GM20431 (cell line): Measurements from ENCODE around the gene PRCC.
"Not testable (repeated sequence)": the region's sequence is repeated elsewhere in the genome, so short reads cannot be mapped to it uniquely, and the experiment has no call there.

Experiments used
- in situ Hi-C: fragments of 300-500 bp; cut with MseI, MboI; formaldehyde crosslinking; loops from one replicate; pipeline ENCODE4 v1.15.0; 2020; ENCODE audit warnings: low sequenced_read_pairs; ENCODE audit not compliant: unreplicated experiment

The PRCC gene

DNA sequence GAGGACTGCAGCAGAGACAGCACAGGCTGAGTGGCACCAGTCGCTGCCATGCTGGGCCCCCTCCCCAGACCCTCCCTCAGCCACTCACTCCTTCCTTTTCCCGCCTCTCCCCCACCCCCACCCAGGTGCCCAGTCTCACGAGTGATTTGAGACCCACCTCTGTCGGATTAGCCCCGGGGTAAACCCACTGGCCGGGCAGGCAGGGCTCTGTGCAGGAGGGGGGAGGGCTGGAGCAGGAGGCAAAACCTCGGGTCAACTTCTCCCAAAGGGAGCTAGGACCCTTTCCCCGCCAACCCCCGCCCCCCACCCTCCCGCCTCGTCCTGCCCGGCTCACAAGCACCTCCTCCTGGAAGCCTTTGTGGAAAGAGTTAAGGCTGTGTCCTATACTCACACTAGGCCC, 23.0 kb upstream of the PRCC start:
- in situ Hi-C loops: no loop called here

DNA sequence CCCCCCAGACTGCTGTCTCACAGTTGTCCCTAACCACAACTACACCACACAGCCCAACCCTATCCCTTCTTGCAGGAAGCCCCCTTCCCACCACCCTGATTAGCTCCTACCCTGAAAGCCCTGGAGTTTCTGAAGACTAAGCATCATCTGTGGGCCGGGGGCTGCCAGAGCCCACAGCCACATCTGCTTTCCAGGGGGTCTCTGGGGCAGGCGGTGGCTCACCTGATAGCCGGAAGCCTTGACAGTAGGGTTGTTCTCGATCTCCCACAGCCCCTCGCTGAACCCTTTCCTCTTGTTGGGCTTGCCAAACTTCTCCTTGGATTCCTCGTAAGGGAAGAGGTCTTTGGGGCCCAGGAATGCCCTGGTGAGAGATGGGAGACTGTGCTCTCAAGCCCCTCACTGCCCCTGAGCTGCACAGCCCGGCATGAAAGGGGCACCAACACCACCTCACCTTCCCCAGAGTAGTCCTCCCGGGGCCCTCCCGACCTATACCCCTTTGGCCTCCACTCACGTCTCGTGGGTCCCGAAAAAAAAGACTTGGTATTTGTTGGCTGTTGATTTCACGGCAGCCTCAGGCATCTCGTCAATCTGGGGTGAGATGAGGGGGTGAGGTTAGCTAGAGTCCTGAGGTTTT, 22.4 kb upstream of the PRCC start:
- in situ Hi-C loops: no loop called here

DNA sequence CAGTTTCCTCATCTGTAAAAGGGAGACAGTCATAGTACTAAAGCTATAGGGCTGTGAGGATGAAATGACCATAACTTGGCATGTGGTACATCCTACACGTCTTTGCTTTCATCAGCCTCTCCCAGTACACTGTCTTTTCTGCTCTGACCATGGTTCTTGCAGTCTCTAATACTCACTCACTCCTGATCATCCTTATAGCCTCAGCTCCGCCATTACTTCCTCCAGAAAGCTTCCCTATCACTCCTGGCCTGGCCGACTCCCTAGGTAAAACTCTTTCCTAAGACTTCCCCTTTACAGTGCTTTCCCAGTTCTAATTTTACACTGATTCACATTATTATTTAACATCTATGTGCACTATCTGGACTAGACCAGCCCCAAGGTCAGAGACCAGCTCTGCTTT, 21.5 kb upstream of the PRCC start:
- in situ Hi-C loops: no loop called here

DNA sequence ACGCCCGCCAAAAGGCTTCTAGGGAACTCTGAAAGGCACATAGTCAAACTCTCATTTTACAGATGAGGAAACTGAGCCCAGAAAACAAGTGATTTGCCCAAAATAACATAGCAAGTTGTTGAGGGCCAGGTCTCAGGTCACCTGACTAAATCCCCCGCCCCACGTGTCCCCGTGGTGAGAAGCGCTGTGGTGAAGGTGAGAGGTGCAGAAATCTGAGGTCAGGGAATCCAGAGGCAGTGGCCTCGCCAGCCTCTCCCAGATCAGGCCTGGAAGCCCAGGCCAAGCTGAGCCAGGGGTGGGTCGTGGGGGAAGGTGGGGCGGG, 21.0 kb upstream of the PRCC start:
- in situ Hi-C loops: no loop called here

DNA sequence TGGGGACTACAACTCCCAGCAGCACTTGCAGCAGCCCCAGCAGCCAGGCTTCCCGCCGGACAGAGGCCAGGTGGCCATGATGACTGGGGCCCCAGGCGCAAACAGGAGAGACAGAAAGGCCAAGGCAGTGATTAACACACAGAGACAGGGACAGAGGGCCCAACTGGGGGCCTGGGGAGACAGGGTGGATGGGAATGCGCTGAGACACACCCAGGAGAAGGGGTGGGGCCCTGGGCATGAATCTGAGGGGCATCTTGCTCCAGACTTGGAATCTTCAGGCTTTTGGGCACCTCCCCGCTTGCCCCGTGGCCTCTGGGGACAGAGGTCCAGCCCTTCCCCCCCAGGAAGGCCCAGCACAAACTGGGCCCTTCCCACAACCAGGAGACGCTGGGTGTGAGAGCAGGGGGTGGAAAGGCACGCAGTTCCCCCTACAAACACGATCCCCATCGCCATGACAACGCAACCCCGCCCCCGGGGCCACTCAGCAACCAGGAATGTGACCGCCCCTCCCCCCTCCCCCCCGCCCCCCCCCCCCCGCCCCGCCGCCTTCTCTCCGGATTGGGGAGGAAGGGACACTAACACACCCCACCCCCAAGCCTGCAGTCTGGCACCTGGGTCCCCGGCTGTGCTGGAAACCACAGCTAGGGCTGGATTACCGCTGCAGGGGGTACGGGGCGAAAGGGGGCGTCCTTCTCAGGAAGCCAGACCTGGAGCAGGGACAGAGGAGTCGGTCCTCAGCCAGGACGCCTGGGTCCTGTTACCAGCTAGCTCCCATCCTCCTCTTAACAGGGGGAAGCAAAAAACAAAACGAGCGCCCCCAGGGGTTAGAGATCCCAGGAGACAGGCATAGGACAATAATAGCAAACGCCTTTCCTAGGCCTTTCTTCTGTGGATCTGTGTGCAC, 20.4 kb upstream of the PRCC start:
- in situ Hi-C loops: no loop called here

DNA sequence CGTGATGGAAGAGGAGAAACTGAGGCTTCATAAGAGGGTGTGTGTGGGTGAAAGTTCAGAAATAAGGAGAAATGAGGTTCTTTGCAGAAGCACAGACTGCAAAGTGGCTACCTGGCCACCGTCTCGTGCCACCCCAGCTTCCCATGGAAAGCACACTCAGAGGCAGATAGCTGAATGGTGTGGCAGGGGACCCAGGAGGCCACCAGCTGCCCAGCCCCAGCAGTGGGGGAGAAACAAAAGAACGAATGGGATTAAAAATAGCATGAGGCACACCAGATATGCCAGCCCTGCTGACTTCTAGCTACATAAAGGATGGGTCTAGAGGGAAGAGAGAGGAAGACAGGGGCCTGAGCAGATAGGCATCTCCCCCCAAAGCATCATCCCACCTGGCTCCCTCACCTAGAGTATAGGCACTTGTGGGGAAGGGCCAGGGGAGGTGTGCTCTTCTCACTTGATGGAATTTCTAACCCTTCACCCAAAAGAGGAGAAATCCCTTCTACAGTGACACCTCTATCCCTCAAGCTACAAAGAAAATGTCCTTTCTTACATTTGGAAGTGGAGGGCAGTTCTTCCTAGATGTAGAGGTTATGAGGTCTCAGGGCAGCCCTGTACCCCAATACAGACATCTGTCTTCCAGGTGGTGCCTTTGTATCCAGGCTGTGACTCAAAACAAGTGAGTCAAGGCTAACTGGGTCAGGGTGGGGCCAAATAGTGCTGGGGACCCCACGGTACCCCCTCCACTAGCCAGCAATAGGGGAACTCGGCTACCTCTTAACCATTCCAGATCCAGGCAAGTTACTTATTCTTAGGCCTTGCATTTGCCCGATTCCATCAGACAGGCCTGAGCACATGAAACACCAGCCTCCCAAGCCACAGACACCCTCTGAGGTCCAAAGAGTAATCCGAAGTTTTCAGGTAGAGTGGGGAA, 19.3 kb upstream of the PRCC start:
- in situ Hi-C loops: no loop called here

DNA sequence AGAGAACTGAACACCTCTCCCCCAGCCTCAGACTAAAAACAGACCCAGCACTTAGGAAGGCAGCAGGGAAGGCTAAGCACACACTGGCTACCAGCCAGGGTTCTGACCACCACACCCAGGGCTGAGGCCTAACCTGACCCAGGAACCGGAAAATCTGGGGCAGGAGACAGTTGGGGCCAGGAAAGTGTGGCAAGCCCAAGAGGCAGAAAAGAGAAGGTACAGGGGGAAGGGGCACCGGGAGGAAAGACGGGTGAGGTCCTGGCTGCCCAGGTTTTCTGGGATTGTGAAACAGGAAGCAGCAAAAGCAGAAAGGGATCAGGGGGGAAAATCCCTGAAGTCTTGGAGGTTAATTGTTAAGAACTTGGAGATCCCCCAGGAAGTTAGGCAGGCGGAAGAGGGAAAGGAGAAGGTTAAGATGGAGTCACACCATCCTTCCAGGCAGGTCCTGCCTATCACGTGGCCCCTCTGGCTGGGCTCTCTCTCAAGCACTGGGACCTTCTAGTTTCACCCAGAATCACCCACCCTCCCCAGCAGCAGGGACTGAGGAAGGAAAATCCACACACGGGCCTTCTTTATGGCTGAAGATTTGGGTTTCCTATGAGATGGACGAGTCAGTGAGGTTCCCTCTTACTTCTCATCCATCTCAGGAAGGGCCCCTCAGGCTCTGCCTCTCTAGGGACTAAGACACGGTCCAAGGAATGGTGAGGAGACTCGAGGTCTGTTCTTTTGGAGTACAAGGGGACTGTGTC, 18.5 kb upstream of the PRCC start:
- in situ Hi-C loops: no loop called here

DNA sequence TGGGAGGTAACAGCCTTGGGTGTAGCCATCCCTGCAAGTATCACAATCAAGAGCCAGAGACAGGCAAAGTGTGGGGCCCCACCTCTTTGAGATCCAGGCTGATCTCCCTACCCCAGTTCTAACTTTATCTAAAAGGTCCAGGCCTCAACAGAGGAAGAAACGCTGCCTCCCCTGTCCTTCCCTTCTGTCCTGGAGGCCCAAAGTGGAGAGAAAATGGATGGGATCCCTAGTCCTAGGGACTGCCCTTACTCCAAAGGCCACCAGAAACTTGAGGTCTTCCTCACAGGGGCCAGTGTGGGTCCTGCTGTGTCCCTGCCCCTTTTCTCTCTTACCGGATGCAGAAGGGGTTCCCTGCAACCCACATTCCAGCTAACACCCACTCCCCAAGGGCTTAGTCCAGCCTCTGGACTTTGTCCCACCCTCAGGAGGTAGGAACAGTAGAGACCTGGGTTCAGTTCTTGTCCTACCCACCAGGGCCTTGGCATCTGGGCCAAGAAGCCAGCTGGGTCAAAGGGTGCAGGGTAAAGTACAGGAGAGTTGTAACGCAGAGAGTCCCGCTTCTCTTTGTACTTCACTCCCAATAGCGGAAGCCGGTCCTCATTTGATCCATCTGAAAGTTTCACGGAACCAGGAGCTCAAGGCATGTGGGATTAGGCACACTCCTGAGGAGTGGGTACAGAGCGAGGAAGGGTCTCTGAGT, 17.8 kb upstream of the PRCC start:
- in situ Hi-C loops: no loop called here

DNA sequence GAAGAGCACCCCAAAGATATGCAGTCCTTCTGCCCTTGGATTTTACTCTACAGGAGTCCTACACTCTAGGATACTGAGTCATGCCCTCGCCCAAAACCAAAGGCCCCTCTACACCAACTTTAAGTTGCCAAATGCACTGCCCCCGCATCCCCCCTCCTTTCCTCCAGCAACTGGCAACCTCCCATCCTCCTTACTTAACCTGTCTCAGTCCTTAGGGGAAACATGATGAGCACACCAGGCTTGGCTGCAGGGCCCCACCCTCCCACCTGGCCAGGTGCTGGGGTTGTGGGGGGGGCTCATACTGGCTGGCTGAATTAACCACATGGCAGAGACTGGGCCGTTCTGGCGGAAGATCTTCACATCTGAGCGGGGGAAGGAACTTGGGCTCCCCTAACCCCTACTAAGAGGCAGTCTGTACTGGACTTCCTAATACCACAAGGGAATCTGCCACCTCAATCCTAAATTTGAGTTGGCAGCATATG, 17.1 kb upstream of the PRCC start:
- in situ Hi-C loops: no loop called here

DNA sequence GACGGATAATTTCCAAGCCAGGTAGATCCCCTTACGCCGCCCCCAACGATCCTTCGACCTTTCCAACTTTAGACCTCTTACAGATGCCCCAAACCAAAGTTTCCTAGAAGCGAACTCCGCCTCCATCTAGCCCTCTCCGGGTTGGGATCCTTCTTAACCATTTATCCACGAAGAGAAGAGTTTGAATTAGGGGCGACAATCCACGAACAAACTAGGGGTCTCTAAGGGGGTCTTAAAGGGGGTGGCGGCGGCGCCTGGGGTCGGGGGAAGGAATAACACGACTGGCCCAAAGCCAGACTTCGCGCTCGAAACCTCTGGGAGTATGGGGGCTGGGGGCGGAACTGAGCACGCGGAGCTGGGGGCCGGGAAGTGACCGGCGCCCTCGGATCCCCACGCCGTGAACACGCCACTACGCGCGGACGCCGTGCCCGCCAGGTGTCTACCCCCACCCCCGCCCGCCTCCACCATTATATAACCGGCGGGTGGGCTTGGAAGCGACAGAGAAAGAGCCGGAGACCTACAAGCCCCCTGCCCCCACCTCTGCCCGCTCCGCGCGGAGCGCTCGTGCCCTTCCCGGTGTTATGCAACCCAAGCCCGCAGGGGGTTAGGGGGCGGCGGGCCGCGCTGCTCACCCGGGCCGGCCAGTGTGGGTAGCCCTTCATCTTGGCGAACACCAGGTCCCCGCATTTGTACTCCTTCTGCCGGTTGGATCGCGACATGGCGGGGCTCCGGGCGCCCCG, 16.5 kb upstream of the PRCC start:
- in situ Hi-C loops: no loop called here

DNA sequence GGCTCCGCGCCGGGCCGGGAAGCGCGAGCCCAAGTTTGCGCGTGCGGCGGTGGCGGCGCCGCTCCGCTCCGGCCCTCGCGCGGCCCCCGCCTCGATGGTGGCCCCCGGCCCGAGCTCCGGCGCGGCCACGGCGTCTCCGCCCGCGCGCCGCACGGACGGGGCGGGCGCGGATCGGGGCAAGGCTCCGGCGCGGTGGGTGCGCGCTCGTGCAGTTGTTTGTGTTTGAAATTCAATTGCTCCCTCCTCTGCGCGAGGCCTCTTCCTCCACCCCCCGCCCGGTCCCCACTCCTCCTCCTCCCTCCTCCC, 15.9 kb upstream of the PRCC start, which contains the start of gene HDGF:
Gene HDGF, minus strand, starts transcription at position 225 of the 306 bp plus-strand sequence. CDS start 246 bp downstream, outside the sequence.
- in situ Hi-C loops: no loop called here

DNA sequence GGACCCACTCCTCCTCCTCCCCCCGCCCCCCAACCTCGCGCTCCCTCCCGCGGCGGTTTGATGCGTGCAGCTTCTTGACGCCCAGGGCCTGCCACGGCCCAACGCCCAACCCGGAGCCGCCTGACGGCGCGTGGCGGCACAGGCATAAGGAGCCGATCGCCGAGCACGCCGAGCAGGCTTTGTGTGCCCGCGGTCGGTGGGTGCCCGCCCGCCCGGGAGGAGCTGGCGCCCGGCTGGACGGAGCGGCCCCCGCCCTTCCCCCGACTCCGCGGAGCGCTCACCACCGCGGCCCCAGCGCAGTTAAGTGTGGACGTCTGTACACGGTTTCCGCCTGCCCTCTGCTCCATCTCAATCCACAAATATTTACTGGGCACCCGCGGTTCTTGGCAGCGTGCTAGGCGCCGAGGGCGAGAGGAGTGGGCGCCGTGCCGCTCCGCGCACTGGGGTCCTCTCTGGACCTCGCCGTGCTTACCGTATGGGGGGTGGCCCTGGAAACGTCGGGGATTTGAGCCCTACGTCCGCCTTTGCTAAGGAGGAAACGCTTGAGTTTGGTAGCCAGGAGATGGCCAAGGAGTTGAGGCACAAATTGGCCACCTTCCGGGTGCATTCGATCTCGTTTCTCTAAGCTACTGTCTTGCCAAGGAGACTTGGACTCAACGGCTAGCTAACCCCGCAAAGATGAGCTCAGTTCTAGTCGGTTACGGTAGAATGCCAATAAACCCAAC, 15.4 kb upstream of the PRCC start:
- in situ Hi-C loops: no loop called here

DNA sequence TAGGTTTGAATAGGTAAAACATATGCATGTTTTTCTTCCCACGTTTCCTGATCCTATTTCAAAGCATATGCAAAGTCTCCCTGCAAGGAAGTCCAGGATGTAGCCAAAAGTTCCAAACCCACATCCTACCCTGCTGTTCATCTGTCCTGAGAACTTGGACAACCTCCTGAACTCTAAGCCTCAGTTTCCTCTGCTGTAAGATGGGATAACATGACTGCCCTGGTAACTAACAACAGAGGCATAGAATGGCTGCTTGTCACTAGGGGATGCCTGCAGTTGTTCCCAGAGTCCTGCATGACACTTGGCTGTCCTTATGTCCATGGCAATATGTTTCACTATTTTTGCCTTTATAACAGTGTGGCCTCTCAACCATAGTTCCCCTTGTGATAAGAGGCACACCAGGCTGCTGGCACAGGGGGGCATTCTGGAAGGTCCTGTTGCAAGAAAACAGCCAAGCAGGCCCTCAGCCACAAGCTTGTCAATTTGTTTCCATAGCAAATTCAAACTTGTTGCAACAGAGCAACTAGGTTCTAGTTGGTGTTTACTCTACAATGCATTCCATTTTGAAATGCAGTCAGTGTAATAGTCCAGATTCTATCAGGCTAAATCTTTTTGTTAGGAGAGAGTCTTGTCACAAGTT, 14.4 kb upstream of the PRCC start:
- in situ Hi-C loops: no loop called here

DNA sequence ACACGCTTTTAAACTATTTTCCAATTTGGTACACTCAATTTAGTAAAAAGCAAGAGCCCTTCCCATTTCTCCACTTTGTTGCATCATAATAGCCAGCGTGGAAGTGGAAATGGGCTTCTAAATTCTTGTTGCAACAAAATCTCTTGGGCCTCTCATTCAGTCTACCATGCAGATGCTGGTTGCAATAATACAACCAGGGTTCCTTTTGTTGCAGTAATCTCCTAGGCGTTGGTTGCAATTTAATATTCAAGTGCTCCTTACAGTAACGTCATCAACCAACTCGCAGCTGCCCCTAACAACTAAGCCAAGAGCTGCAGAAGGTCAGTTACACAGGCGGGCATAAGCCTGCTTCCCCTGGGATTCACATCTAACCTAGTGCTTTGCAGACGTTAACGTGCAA, 13.1 kb upstream of the PRCC start:
- in situ Hi-C loops: no loop called here

DNA sequence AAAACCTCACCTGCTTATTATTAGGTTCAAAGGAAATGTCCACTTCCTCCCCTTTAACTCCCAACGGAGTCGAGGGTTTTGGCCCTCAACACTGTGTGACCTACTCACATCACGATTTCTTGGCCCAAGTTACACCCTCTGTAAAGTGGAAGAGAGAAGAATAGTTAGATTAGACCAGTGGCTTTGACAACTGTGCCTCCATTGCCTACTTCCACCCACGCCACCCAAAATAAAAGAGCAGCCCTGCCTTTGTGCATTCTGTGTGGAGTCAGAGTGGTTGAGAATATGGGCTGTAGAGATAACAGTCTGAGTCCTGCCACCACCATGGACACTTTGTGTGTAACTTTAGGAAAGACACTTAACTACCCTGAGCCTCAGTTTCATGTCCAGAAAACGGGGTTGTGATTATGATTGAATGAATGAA, 11.8 kb upstream of the PRCC start:
- in situ Hi-C loops: no loop called here

DNA sequence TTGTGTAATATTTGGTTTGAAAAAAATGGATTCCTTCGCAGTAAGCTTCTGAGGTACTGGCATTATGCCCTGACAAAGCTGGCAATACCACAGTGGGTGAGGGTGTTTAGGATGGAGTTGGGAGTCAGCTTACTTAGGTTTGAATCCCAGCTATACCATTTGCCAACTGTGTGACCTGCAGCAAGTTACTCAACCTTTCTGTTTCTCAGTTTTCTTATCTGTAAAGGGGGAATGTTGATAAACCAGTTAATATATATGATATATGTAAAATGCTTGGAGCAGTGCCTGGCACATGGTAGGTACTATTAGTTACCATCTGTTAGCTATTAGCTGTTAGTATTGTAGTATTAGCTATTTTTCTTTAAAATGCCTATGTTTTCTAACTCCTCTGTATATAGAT, 11.0 kb upstream of the PRCC start:
- in situ Hi-C loops: no loop called here

DNA sequence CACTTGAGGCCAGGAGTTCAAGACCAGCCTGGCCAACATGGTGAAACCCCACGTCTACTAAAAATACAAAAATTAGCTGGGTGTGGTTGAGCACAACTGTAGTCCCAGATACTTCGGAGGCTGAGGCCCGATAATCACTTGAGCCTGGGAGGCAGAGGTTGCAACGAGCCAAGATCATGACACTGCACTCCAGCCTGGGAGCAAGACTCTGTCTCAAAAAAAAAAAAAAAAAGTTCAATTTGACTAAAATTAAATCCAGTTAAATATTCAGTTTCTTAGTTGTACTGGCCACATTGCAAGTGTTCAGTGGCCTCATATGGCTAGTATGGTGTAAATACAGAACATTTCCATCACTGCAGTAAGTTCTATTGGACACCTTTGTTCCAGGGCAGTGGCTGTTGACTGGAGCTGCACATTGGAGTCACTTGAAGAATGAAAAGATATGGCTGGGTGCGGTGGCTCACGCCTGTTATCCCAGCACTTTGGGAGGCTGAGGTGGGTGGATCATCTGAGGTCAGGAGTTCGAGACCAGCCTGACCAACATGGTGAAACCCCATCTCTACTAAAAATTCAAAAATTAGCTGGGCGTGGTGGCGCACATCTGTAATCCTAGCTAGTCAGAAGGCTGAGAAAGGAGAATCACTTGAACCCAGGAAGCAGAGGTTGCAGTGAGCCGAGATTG, 9.6 kb upstream of the PRCC start:
- in situ Hi-C loops: not testable (repeated sequence)
